Muscle layer of colon (tissue), 2 donors: ENCODE measurements around the gene WWOX.

Experiments
- H3K27ac ChIP-seq: one replicate; pipeline ENCODE4 v1.7.0; 2013; ENCODE audit warnings: low read depth, mild to moderate bottlenecking, low read length, moderate library complexity
- H3K27me3 ChIP-seq, 2 donors: one replicate each; pipeline ENCODE4 v1.7.0; 2013; ENCODE audit warnings: low read length in 2 of 2, mild to moderate bottlenecking in 2 of 2; ENCODE audit not compliant: insufficient read depth in 2 of 2, control insufficient read depth in 1 of 2
- H3K36me3 ChIP-seq: one replicate; pipeline ENCODE4 v1.7.0; 2013; ENCODE audit warnings: mild to moderate bottlenecking, low read length; ENCODE audit not compliant: insufficient read depth
- H3K4me1 ChIP-seq: one replicate; pipeline ENCODE4 v1.7.0; 2013; ENCODE audit warnings: mild to moderate bottlenecking, low read length; ENCODE audit not compliant: insufficient read depth
- H3K4me3 ChIP-seq, 2 donors: one replicate each; pipeline ENCODE4 v1.7.0; 2013; ENCODE audit warnings: low read length in 2 of 2, low read depth in 1 of 2, mild to moderate bottlenecking in 1 of 2, moderate library complexity in 1 of 2
- H3K9ac ChIP-seq: one replicate; pipeline ENCODE4 v1.7.0; 2013; ENCODE audit warnings: low read length
- H3K9me3 ChIP-seq: one replicate; pipeline ENCODE4 v1.7.0; 2013; ENCODE audit warnings: mild to moderate bottlenecking, low read length
- donor health status: abdominal sarcoma.
- donor health status: Adenocarcinoma of cecum.

WWOX gene

GRCh38 chr16:78489072-78489471, 389.6 kb downstream of the WWOX start:
- Histone ChIP-seq H3K4me3 (no peak overlapping the region), H3K27ac (no peak overlapping the region), H3K36me3 (no peaks in the 10 kb centered on the region), H3K4me1 (no peaks in the 10 kb centered on the region), H3K9ac (no peak overlapping the region), H3K27me3 (no peaks in the 10 kb centered on the region), H3K9me3 (no peaks in the 10 kb centered on the region)

GRCh38 chr16:78489631-78490030, 390.2 kb downstream of the WWOX start:
- Histone ChIP-seq H3K4me1 (no peaks in the 10 kb centered on the region), H3K4me3 (no peak overlapping the region), H3K36me3 (no peaks in the 10 kb centered on the region), H3K27ac (no peak overlapping the region), H3K27me3 (no peaks in the 10 kb centered on the region), H3K9me3 (no peaks in the 10 kb centered on the region), H3K9ac (no peak overlapping the region)

- H3K9ac ChIP-seq = no peak overlapping the region
- H3K9me3 ChIP-seq = no peaks in the 10 kb centered on the region
- no peaks in the 10 kb centered on the region for H3K4me1 ChIP-seq
- no peak overlapping the region for H3K27ac ChIP-seq
- no peaks in the 10 kb centered on the region for H3K27me3 ChIP-seq
- no peak overlapping the region for H3K4me3 ChIP-seq
- no peaks in the 10 kb centered on the region for H3K36me3 ChIP-seq
Observed at GRCh38 chr16:78490431-78490830, 391.0 kb downstream of the WWOX start.

GRCh38 chr16:78490847-78491246, 391.4 kb downstream of the WWOX start:
- Histone ChIP-seq H3K4me1 (no peaks in the 10 kb centered on the region), H3K4me3 (no peak overlapping the region), H3K9me3 (no peaks in the 10 kb centered on the region), H3K27ac (no peak overlapping the region), H3K36me3 (no peaks in the 10 kb centered on the region), H3K9ac (no peak overlapping the region), H3K27me3 (no peaks in the 10 kb centered on the region)

- no peak overlapping the region for H3K9ac ChIP-seq
- no peaks in the 10 kb centered on the region for H3K27me3 ChIP-seq
- H3K4me3 ChIP-seq = no peak overlapping the region
- H3K4me1 ChIP-seq = no peaks in the 10 kb centered on the region
- no peak overlapping the region for H3K27ac ChIP-seq
- H3K36me3 ChIP-seq = no peaks in the 10 kb centered on the region
- no peaks in the 10 kb centered on the region for H3K9me3 ChIP-seq
Observed at GRCh38 chr16:78493573-78493972, 394.1 kb downstream of the WWOX start.

GRCh38 chr16:78494105-78494504, 394.7 kb downstream of the WWOX start:
- Histone ChIP-seq H3K4me3 (no peak overlapping the region), H3K9ac (no peak overlapping the region), H3K27ac (no peak overlapping the region), H3K36me3 (no peaks in the 10 kb centered on the region), H3K4me1 (no peaks in the 10 kb centered on the region), H3K9me3 (no peaks in the 10 kb centered on the region), H3K27me3 (no peaks in the 10 kb centered on the region)

GRCh38 chr16:78494674-78495073, 395.2 kb downstream of the WWOX start:
- Histone ChIP-seq H3K36me3 (no peaks in the 10 kb centered on the region), H3K9ac (no peak overlapping the region), H3K27me3 (no peaks in the 10 kb centered on the region), H3K4me1 (no peaks in the 10 kb centered on the region), H3K9me3 (no peaks in the 10 kb centered on the region), H3K27ac (no peak overlapping the region), H3K4me3 (no peak overlapping the region)

- H3K4me3 ChIP-seq = no peak overlapping the region
- no peaks in the 10 kb centered on the region for H3K9me3 ChIP-seq
- H3K9ac ChIP-seq = no peak overlapping the region
- H3K36me3 ChIP-seq = no peaks in the 10 kb centered on the region
- no peaks in the 10 kb centered on the region for H3K27me3 ChIP-seq
- H3K27ac ChIP-seq = no peak overlapping the region
- no peaks in the 10 kb centered on the region for H3K4me1 ChIP-seq
Observed at GRCh38 chr16:78496189-78496588, 396.7 kb downstream of the WWOX start.

- no peaks in the 10 kb centered on the region for H3K36me3 ChIP-seq
- H3K4me1 ChIP-seq = peaks cover 17% of the 10 kb centered on the region
Observed at GRCh38 chr16:78499399-78499798, 399.9 kb downstream of the WWOX start.

GRCh38 chr16:78500659-78501270, 401.3 kb downstream of the WWOX start:
- Histone ChIP-seq H3K27ac (no peak overlapping the region), H3K27me3 (no peaks in the 10 kb centered on the region), H3K4me1 (peaks cover 29% of the 10 kb centered on the region), H3K36me3 (no peaks in the 10 kb centered on the region), H3K9me3 (no peaks in the 10 kb centered on the region), H3K9ac (no peak overlapping the region), H3K4me3 (no peak overlapping the region)

More at GRCh38 chr16:78499399-78499798, 399.9 kb downstream of the WWOX start:
- no peak overlapping the region for H3K27ac ChIP-seq
- H3K27me3 ChIP-seq = no peaks in the 10 kb centered on the region
- no peak overlapping the region for H3K9ac ChIP-seq
- H3K9me3 ChIP-seq = no peaks in the 10 kb centered on the region
- no peak overlapping the region for H3K4me3 ChIP-seq

- Histone ChIP-seq H3K9me3 (no peaks in the 10 kb centered on the region), H3K9ac (no peak overlapping the region), H3K4me1 (peaks cover 29% of the 10 kb centered on the region), H3K27me3 (no peaks in the 10 kb centered on the region), H3K4me3 (no peak overlapping the region), H3K27ac (no peak overlapping the region), H3K36me3 (no peaks in the 10 kb centered on the region)
Observed at GRCh38 chr16:78501744-78502143, 402.3 kb downstream of the WWOX start.

- no peaks in the 10 kb centered on the region for H3K27me3 ChIP-seq
- H3K36me3 ChIP-seq = no peaks in the 10 kb centered on the region
- H3K9me3 ChIP-seq = no peaks in the 10 kb centered on the region
- no peak overlapping the region for H3K27ac ChIP-seq
- peaks cover 29% of the 10 kb centered on the region for H3K4me1 ChIP-seq
- no peak overlapping the region for H3K9ac ChIP-seq
- H3K4me3 ChIP-seq = no peak overlapping the region
Observed at GRCh38 chr16:78502812-78503350, 403.4 kb downstream of the WWOX start.
